SKM-1 (cell line): Measurements from ENCODE around the gene SLC2A1.
A peak's percentile ranks its signal among the peaks of the same experiment; 100 is the strongest.

Experiments used
- DNase-seq: peaks from one replicate; lab custom pipeline; 2025; ENCODE audit not compliant: unreplicated experiment; lab: John Stamatoyannopoulos, UW

Gene SLC2A1

DNA sequence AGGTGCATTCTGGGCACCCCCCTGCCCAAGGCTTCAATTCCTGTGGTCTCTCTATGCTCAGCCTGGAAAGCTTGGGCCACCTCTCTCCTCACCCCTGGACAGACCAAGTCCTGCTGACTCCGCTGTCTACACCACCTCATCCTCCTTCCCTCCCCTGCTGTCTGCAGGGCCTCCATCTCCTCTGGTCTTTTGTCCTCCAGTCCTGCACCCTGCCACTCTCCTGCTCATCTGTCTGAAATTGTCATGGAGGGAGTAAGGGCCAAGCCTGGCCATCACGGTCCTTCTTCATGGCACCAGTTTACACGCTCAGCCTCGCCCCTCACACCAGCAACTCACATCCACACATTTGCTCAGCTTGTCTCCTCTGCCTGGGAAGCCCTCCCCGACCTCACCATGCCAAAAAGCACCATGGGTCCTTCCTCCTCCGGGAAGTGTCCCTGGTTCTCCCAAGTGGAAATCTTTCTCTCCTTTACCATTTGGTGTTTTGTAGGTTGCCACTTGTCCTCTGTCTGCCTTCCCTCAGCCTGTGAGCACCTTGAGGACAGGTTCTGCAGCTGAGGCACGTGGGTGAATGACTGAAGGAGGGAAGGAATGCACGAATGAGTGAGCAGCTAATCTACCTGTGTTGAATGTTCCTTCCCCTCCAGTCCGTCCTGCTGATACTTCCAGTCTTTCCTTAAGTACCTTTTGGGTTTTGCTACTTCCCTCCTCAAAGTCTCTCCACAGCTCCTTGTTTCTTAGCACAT lies 2.1 kb upstream of the SLC2A1 start:
- no peak for DNase-seq

GRCh38 chr1:42960122-42960390 lies 1.4 kb upstream of the SLC2A1 start:
- DNase-seq, result no peak

DNA sequence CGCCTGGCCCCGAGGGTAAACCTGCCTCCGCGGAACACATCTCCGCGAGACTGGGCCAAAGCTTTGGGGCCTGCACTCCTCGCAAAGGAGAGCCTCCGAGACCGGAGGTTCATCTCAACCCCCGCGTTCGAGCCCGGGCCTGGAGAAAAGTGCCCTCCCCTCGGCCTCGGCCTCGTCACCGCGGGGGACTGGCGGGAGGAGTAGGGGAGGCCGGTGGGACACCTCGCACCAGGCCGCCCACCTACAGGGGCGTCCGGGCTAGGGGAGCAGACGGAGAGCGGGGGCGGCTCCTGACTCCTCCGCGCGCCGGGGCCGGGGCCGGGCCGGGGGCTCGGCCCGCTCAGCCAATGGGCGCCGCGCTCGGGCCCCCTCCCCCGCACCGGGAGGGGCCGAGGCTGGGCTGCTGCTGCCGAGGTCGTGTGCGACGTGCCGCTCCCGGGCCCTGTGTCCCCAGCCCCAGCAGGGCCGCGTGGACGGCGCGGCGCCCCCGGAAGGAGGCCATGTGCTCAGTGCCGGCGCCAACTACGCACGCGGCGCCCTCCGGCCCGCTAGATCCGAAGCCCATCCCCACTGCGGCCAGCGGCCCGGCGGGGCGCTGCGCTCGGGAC lies 684 bp downstream of the SLC2A1 start:
- DNase-seq, result no peak

GRCh38 chr1:42957229-42957879 lies 1.3 kb downstream of the SLC2A1 start:
- no peak for DNase-seq

DNA sequence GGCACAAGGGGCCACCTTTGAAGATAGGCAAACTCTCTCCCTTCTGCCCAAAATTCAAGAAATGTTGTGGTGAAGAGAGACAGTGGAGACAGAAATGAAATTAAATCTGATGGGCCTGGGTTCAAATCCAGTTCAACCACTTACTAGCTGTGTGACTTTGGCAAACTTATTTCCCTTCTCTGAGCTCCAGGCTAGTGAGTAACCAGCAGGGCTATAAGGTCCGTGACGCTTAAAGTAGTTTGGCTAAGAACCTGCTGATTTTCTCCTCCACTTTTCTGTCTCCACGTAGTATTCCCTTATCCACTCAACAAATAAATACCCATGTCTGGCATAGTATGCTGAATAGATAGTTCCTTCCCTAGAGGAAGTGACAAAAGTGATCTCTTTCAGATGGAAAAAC lies 1.9 kb downstream of the SLC2A1 start:
- no peak for DNase-seq

DNA sequence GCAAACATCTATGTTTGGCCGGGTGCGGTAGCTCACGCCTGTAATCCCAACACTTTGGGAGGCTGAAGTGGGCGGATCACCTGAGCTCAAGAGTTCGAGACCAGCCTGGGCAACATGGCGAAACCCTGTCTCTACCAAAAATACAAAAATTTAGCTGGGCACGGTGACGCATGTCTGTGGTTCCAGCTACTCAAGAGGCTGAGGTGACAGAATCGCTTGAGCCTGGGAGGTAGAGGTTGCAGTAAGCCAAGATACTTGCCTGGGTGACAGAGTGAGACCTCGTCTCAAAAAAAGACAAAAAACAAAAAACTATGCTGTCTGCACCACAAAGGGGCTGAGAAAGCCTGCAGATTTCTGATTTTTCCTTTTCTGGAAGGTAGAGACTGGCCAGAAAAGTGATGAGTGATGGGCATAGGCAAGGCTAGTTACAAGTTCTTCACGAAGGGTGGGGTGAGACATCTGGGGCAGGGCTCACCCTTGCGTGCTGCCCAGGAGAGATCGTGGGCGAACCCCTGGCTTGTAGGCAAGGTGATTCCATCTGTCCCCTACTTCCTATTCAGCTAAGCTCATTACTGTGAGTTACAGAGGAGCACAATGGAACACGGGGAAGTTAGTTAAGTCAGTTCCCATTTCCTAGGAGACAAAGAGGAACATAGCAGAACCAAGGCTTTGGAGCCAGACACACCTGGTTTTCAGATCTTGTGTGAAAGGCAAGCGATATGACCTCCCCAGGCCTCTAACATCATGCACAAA lies 3.2 kb downstream of the SLC2A1 start:
- DNase-seq, result peak; percentile 40

- DNase-seq, result no peak
Observed at GRCh38 chr1:42953182-42954180, 5.2 kb downstream of the SLC2A1 start.

GRCh38 chr1:42952303-42953001 lies 6.2 kb downstream of the SLC2A1 start:
- DNase-seq, result no peak

DNA sequence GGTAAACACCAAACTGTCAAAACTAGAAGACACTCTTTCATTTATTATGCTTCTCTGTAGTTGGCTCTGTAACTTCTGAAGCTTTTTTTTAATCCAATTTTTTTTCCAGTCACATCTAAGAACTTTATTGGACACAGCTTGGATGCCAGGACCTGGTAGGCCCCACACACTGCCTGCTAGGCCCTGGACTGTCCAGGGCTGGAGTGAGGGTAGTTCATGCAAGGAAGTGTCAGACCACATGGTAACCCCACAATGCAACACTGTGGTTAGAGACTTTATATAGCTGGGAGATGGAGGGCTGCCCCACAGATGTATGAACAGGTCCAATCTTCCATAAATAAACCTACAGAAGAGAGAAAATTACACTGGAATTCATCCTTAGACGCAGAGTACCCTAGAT lies 7.1 kb downstream of the SLC2A1 start:
- no peak for DNase-seq

DNA sequence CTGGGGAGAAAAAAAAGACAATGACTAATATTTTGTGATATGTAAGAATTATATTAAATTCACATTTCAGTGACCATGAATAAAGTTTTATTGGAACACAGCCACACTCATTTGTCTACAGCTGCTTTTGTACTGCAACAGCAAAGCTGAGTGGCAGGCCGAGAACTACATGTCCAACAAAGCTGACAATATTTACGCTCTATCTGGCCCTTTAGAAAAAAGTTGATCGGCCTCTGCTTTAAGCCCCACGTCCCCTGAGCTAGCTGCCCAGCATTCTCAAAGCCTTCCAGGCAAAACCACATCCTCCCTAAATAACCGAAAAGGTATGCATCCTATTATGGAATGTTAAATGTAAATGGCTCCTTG lies 8.6 kb downstream of the SLC2A1 start:
- DNase-seq, result no peak

- no peak for DNase-seq
Observed at GRCh38 chr1:42949312-42950115, 9.2 kb downstream of the SLC2A1 start.

GRCh38 chr1:42947965-42948732 lies 10.5 kb downstream of the SLC2A1 start:
- no peak for DNase-seq

DNA sequence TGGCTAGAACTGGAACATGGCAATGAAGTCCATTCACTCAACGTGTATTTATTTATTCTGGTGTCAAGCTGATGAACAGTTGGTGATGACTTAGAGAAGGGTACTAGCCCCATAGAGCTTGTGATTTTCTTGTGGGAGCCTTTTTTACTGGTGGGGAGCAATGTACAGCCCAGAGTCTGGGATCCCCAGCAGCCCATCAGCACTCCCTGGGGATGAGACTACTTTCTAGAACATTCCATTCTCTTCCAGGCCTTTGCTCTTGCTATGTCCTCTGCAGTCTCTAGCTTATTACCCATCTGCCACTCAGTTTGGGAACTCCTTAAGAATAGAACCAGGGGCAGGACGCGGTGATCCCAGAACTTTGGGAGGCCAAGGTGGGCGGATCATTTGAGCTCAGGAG lies 11.6 kb downstream of the SLC2A1 start:
- DNase-seq, result no peak

DNA sequence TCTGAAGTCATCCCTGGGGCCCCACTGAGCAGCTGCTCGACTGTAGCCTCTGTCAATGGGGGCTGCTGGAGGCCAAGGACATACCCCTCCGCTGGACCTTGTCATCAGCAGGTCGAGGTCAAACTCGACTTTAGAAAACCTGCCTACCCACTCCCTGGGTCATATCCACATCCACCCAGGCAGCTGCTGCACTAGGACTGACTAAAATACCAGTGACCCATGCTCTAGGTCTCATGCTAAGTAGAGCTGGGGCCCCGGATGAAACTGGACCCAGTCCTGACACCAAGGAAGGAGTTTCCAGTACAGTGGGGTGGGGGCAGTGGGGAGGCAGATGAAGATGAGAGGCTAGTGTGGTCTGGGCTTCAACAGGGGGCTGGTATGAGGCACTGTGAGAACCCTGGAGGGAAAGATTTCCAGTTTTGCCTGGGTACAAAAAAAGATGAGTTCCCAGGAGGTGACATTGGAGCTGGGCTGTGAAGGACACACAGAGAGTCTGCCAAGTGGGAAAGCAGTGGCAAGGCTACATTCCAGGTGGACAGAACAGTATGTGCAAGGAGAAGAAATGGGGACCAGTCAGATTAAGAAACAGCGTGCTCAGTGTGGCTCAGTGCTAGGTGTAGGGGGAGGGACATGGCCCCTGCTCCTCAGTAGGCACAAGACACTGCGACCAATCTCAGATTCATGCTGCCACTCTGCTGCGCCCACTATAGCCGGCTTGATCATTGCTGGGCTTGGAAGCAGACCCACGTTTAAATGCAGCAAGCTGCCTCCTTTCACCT lies 12.4 kb downstream of the SLC2A1 start:
- DNase-seq, result no peak

DNA sequence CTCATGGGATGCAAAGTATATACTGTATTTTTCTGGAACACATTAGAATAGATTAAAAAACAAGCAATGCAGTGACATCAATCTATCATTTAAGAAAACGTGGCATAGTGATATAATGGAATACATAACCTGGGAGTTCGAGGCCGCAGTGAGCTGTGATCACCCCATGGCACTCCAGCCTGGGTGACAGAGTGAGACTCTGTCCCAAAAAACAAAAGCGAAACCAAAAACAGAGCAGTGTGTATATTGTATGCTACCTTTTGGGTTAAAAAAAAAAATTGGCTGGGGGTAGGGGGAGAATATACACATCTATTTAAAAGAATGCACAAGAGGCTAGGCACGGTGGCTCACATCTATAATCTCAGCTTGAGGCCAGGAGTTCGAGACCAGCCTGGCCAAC lies 13.5 kb downstream of the SLC2A1 start:
- DNase-seq, result no peak

- DNase-seq, result peak; percentile 28
Observed at GRCh38 chr1:42944246-42944928, 14.3 kb downstream of the SLC2A1 start.

DNA sequence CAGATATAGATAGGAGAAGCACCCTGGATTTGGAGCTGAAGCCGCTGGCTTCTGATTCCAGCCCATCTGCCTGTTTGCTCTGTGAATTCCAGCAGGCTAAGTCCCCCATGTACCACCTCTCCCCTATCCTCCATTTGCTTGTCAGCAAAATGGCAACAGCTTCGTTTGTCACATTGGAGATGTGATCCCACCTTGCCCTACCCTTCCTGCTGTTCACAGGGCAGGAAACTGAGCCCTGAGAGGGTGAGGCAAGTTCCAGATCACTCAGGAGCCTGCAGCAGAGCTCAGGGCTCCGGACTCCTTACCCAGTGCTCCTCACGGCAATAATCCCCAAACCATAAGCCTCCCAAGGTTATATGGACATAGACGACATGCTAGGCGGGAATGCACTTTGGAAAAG lies 14.9 kb downstream of the SLC2A1 start:
- DNase-seq, result no peak
